Stimulated activated CD8-positive, alpha-beta memory T cell treated with anti-CD3 and anti-CD28 coated beads, Interleukin-7, amount 100 ng/mL, for 1 hour (primary cell): Measurements from ENCODE around the gene PITPNM3.
"Not testable (repeated sequence)": the region's sequence is repeated elsewhere in the genome, so short reads cannot be mapped to it uniquely, and the experiment has no call there.

ENCODE experiments used
- DNase-seq, 2 donors: peaks; one replicate each; pipeline ENCODE4 v3.0.0-alpha.2; 2020; ENCODE audit warnings: low read depth in 2 of 2

The PITPNM3 gene

GRCh38 chr17:6574687-6575595 is 18.6 kb upstream of the PITPNM3 start:
- DNase-seq: no peak

GRCh38 chr17:6573982-6574686 is 17.8 kb upstream of the PITPNM3 start:
- DNase-seq: no peak

GRCh38 chr17:6573495-6573894 is 17.1 kb upstream of the PITPNM3 start:
- DNase-seq: not testable (repeated sequence)

- no peak for DNase-seq
Observed at GRCh38 chr17:6572972-6573370, 16.6 kb upstream of the PITPNM3 start.

- no peak for DNase-seq
Observed at GRCh38 chr17:6571452-6571781, 15.1 kb upstream of the PITPNM3 start.

GRCh38 chr17:6570731-6571451 is 14.5 kb upstream of the PITPNM3 start:
- DNase-seq: no peak

GRCh38 chr17:6569370-6570285 is 13.3 kb upstream of the PITPNM3 start:
- DNase-seq: no peak

GRCh38 chr17:6568184-6568758 is 11.9 kb upstream of the PITPNM3 start:
- no peak for DNase-seq

GRCh38 chr17:6567528-6568183 is 11.3 kb upstream of the PITPNM3 start:
- DNase-seq: no peak

GRCh38 chr17:6561446-6561845 is 5.1 kb upstream of the PITPNM3 start:
- DNase-seq: no peak

- DNase-seq: no peak
Observed at GRCh38 chr17:6560496-6560895, 4.1 kb upstream of the PITPNM3 start.

- DNase-seq: no peak
Observed at GRCh38 chr17:6559753-6560215, 3.4 kb upstream of the PITPNM3 start.

- no peak for DNase-seq
Observed at GRCh38 chr17:6558932-6559752, 2.8 kb upstream of the PITPNM3 start.

- DNase-seq: no peak
Observed at GRCh38 chr17:6558276-6558675, 1.9 kb upstream of the PITPNM3 start.

GRCh38 chr17:6557040-6557438 is 684 bp upstream of the PITPNM3 start:
- no peak for DNase-seq

- DNase-seq: no peak
Observed at GRCh38 chr17:6555331-6556120, 829 bp downstream of the PITPNM3 start.

GRCh38 chr17:6554871-6555330 is 1.5 kb downstream of the PITPNM3 start:
- DNase-seq: no peak

GRCh38 chr17:6554342-6554741 is 2.0 kb downstream of the PITPNM3 start:
- no peak for DNase-seq
